OCI-LY7 (cell line): ENCODE data around the gene SFI1.
"Not testable (repeated sequence)": the region's sequence is repeated elsewhere in the genome, so short reads cannot be mapped to it uniquely, and the experiment has no call there.

Source experiments
- EZH2phosphoT487 ChIP-seq: fragments of 200-600 bp; sonication (generic); IDR thresholded peaks from 2 replicates; pipeline ENCODE4 v1.6.1; 2018; ENCODE audit warnings: low read depth, borderline replicate concordance, mild to moderate bottlenecking, mixed run types, antibody characterized with exemption, low read length, moderate library complexity, mixed read lengths
- TF ChIP-seq, protein P1 (sequence below): fragments of 200-600 bp; sonication (generic); conservative IDR thresholded peaks from 2 replicates; pipeline ENCODE4 v1.5.1; 2014; ENCODE audit warnings: mild to moderate bottlenecking, antibody characterized with exemption, low read length, moderate library complexity, mixed read lengths

DNA sequence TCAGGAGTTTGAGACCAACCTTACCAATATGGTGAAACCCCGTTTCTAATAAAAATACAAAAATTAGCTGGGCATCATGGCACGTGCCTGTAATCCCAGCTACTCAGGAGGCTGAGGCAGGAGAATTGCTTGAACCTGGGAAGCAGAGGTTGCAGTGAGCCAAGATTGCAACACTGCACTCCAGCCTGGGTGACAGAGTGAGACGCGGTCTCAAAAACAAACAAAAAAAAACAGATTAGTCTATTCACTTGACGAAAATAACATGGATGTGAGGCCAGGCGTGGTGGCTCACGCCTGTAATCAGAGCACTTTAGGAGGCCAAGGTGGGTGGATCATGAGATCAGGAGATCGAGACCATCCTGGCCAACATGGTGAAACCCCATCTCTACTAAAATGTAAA is 13.9 kb upstream of the SFI1 start:
- TF ChIP-seq, protein P1, sequence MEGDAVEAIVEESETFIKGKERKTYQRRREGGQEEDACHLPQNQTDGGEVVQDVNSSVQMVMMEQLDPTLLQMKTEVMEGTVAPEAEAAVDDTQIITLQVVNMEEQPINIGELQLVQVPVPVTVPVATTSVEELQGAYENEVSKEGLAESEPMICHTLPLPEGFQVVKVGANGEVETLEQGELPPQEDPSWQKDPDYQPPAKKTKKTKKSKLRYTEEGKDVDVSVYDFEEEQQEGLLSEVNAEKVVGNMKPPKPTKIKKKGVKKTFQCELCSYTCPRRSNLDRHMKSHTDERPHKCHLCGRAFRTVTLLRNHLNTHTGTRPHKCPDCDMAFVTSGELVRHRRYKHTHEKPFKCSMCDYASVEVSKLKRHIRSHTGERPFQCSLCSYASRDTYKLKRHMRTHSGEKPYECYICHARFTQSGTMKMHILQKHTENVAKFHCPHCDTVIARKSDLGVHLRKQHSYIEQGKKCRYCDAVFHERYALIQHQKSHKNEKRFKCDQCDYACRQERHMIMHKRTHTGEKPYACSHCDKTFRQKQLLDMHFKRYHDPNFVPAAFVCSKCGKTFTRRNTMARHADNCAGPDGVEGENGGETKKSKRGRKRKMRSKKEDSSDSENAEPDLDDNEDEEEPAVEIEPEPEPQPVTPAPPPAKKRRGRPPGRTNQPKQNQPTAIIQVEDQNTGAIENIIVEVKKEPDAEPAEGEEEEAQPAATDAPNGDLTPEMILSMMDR: not testable (repeated sequence)
- TF ChIP-seq EZH2phosphoT487: not testable (repeated sequence)
